OCI-LY3 (cell line): Measurements from ENCODE around the gene ARHGEF28.

Experiments used
- EZH2phosphoT487 ChIP-seq: fragments of 200-600 bp; shearing (Covaris generic); IDR thresholded peaks from 2 replicates; pipeline ENCODE4 v1.6.1; 2018; ENCODE audit warnings: antibody characterized with exemption, mixed run types, low read depth
- TF ChIP-seq, protein P1 (sequence below): fragments of 200-600, 300-600 bp; sonication (generic); IDR thresholded peaks from 2 replicates; pipeline ENCODE4 v1.5.1; 2014; ENCODE audit warnings: antibody characterized with exemption, low read length, low read depth

DNA sequence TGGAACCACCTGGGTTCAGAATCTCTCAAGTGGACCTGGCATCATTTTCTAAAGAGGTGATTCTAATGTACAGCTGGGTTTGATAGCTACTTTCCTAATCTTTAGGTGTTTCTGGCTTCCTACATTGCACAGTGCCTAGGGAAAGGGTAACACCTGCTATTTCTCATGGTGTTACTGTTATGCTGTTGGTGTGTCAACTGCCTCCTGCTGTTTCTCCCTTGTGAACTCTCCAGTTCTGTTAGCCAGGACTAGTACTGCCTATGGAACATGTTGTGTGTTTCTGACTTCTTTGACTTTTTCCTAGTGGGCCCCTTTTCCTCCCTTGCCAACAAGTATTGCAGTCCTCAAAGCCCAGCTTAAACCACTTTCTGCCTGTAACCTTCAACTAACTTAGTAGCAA, 5.5 kb downstream of the ARHGEF28 start:
- TF ChIP-seq, protein P1, sequence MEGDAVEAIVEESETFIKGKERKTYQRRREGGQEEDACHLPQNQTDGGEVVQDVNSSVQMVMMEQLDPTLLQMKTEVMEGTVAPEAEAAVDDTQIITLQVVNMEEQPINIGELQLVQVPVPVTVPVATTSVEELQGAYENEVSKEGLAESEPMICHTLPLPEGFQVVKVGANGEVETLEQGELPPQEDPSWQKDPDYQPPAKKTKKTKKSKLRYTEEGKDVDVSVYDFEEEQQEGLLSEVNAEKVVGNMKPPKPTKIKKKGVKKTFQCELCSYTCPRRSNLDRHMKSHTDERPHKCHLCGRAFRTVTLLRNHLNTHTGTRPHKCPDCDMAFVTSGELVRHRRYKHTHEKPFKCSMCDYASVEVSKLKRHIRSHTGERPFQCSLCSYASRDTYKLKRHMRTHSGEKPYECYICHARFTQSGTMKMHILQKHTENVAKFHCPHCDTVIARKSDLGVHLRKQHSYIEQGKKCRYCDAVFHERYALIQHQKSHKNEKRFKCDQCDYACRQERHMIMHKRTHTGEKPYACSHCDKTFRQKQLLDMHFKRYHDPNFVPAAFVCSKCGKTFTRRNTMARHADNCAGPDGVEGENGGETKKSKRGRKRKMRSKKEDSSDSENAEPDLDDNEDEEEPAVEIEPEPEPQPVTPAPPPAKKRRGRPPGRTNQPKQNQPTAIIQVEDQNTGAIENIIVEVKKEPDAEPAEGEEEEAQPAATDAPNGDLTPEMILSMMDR: no peak
- TF ChIP-seq EZH2phosphoT487: no peak
